HG02678 (cell line): ENCODE measurements around the gene HYCC1.
"Not testable (repeated sequence)": the region's sequence is repeated elsewhere in the genome, so short reads cannot be mapped to it uniquely, and the experiment has no call there.

Experiments used
- ATAC-seq: cut with Tn5 transposase; IDR thresholded peaks from one replicate; pipeline ENCODE4 v1.9.1; 2021; ENCODE audit warnings: mild to moderate bottlenecking, moderate library complexity; ENCODE audit not compliant: unreplicated experiment

The HYCC1 gene

DNA sequence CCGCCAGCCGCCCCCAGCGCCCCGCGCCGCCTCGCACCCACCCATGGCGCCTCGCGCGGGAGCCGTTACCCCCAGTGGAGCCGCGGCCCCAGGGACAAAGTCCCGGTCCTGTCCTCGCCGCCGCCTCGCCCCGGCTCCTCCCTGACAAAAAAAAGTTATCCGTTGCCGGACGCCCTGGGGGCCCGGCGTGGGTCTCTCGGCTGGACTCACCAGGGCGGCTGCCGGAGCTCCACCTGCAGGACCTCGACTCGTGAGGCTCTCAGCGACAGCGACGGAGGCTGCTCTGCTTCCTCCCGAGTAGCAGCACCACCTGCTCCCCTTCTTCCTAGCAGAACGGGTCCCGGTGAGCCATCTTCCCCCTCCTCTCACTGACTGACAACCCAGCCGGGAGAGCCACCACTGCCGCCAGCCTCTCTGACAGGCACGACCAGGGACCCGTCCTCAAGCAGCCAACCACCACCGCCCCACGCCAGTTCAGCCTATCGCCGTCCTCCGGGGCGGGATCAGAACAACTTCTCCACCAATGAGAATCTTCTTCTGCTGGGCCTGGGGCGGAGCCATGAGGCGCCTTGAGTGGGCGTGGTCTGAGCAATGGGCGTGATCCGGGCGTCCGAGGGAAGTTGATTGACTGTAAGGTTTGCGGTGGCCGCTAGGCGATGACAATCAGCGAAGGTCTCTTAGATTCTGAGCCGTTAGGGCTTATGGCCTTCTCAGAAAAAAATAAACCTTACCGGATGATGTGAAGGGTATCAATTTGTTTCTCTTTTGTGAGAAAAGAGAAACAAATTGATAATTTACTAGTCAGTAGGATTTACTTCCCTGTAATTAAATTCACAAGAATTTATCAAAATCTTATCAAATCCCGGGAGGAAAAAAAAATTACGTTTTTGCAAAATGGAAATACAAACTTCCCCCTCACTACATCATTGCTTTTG lies at the start of gene HYCC1:
Gene HYCC1, minus strand, starts transcription at position 416 of the 935 bp plus-strand sequence. CDS start 23,019 bp downstream, outside the sequence.
- ATAC-seq = peak; percentile 95

GRCh38 chr7:23062452-23062851 lies 48.5 kb upstream of the HYCC1 start:
- no peak for ATAC-seq

DNA sequence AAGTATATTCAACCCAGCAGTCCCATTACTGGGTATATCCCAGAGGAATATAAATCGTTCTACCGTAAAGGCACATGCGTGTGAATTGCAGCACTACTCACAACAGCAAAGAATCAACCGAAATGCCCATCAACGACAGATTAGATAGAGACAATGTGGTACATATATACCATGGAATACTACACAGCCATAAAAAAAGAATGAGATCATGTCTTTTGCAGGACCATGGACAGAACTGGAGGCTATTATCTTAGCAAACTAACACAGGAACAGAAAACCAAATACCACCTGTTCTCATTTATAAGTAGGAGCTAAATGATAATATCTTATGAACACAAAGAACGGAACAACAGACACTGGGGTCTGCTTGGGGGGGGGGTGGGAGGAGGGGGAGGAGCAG lies 47.4 kb upstream of the HYCC1 start:
- no peak for ATAC-seq

DNA sequence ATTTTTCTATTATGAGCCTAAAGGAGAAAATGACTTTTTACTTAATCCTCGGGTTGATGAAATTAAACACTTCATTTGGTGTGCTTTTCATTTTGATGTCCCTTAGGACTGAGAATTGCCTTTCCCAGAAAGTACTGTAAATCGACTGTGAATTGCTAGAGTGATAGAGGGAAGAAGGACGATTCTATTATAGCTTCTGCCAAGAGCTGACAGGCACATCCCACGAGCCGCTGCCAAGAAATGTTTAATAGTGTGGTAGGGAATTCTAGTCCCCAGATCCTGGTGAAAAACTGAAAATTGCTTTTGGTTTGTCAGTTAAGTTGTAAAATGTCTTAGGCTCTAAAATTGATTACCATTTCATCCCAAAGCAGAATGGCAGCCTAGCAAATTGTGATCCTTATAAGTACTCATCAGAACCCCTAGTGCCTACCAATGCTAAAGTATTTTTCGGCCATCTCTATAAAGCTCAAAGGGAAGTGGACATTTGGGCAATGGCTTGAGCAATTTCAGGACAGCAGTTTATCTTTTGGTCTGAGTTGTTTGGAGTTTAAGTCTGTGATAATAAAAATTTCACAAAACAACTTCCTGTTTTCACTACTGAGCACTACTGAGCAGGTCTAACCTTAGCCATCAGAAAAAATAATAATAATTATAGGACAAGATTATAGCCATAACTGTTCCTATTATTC lies 44.6 kb upstream of the HYCC1 start:
- ATAC-seq = no peak

GRCh38 chr7:23055582-23056178 lies 41.8 kb upstream of the HYCC1 start:
- ATAC-seq = peak; percentile 69

GRCh38 chr7:23051124-23051485 lies 37.2 kb upstream of the HYCC1 start:
- not testable (repeated sequence) for ATAC-seq

DNA sequence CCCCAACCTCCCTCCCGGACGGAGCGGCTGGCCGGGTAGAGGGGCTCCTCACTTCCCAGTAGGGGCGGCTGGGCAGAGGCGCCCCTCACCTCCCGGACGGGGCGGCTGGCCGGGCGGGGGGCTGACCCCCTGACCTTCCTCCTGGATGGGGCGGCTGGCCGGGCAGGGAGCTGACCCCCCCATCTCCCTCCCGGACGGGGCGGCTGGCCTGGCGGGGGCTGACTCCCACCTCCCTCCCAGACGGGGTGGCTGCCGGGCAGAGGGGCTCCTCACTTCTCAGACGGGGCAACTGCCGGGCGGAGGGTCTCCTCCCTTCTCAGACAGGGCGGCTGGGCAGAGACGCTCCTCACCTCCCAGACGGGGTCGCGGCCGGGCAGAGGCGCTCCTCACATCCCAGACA lies 32.4 kb upstream of the HYCC1 start:
- not testable (repeated sequence) for ATAC-seq

GRCh38 chr7:23045086-23045485 lies 31.2 kb upstream of the HYCC1 start:
- ATAC-seq = not testable (repeated sequence)

DNA sequence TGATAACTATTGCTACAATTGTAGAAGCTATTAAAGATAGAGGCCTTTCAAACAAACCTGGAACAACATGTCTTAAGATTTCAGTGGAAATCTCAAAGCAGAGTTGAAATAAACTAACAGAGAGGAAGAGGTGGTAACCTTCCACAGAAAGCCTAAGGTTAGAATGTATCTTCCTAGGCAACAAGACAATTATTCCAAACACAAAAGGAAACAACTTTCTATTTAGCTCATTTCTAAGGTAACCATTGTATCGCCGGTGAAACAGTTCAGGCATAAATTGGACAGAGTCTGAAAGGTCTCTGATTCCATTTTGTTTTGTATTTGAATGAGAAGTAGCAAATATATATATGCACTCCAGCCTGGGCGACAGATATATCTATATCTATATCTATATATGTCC lies 30.7 kb upstream of the HYCC1 start:
- ATAC-seq = no peak

DNA sequence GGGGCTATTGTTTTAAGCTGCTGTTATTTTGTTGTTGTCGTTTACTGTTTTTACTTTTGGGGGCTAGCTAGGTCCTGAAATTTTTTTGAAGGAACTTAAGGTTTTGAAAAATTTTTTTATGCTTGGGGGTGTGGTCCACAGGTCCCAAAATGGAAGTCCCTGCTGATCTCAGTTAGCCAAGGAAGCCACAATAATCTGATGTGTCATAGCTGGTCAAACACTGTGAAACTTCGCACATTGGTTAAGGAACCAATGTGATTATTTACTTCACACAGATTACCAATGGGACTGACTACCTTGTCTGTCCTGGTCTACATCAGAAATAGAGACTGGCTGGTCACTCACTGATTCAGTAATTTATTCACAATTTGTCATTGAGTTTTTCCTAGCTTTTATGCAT lies 29.5 kb upstream of the HYCC1 start:
- no peak for ATAC-seq

DNA sequence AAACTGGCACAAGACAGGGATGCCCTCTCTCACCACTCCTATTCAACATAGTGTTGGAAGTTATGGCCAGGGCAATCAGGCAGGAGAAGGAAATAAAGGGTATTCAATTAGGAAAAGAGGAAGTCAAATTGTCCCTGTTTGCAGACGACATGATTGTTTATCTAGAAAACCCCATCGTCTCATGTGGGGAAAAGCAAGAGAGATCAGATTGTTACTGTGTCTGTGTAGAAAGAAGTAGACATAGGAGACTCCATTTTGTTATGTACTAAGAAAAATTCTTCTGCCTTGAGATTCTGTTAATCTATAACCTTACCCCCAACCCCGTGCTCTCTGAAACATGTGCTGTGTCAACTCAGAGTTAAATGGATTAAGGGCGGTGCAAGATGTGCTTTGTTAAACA lies 25.7 kb upstream of the HYCC1 start:
- ATAC-seq = not testable (repeated sequence)

GRCh38 chr7:23035542-23036371 lies 21.8 kb upstream of the HYCC1 start:
- ATAC-seq = not testable (repeated sequence)

- ATAC-seq = no peak
Observed at GRCh38 chr7:23027261-23027660, 13.3 kb upstream of the HYCC1 start.

- ATAC-seq = no peak
Observed at GRCh38 chr7:23026164-23026563, 12.2 kb upstream of the HYCC1 start.

GRCh38 chr7:23024454-23024853 lies 10.5 kb upstream of the HYCC1 start:
- ATAC-seq = no peak

DNA sequence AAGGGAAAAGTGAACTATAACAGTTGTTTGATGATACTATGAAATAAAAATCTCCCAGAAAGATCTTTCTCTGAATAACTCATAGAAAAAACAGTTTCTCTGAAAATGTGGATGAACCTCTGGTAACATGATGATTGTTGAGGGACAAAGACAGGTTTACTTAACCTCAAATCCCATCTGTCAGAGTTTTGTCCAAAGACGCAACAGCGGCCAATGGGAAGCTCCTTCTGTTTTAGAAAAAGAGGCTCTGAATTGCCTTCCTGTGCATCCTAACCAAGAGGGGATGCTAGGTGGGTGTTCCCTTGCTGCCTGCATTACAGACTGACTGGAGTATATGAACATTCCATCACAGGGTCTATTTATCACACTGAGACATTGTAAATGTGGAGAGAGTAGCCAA lies 8.9 kb upstream of the HYCC1 start:
- no peak for ATAC-seq

DNA sequence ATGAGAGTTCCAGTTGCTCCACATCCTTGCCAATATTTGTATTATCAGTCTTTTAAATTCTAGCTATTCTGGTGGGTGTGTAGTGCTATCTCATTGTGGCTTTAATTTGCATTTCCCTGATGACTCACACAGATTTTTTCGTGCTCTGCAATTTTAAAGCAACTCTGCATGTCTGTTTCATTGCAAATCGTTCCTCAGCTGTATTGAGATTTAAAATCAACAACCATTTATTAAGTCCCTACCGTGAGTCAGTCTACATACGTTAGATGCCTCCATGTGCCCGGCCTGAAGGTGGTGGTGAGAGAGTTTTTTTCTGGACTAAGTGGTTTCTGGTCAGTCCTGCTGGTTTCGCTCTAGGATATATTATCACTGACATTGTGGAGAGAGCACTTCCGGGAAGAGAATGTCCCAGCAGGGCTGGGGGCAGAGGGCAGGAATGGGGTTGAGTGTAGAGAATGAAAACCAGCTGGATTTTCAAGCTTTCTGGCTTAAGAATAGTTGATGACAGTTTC lies 8.4 kb upstream of the HYCC1 start:
- ATAC-seq = no peak

- no peak for ATAC-seq
Observed at GRCh38 chr7:23021596-23021995, 7.7 kb upstream of the HYCC1 start.

DNA sequence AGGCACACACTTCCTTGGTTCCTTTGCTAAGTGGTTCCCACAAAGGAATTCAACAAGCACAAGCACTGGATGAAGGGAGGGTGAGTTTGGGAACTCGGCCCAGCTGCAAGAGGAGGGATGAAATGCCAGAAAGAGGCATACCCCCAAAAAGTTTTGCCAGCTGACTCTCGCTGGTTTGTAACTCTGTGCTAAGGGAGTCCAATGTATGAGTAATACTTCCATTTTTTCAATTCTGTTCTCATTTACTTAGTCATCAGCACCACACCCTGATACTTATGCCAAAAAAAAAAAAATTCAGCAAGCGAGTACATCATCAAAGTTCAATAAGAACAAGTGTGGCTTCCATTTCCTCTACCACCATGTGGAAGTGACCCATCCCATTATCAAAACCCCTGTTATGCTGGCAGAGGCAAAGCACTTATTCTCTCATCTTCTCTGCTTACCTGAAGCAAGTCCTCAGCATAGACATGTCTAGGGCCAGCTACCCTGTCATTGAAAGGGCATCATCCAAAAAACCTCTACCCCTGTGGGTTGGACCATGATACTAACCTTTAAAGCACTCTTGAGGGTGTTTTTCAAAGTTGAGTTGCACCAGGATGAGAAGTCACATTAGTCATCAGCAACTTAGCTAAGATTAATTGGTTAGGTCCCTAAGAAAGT lies 6.9 kb upstream of the HYCC1 start:
- ATAC-seq = no peak

DNA sequence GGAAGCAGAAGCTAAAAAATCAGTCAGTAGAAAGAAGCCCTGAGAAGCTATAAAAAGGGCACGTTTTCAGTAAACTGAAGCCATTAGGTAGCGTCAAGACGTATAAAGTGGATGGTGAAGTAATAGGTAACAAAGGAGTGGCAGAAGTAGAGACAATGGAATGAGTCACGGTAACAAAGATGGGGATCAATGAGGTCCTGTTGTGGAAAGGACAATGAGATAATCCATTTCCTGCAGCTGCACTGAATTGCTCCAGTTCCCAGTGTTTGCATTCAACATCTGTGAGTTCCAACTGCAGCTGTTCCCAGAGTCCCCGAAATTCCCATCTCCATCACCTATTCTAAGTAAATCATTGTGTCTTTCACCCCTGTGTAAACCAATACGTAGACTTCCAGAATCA lies 4.8 kb upstream of the HYCC1 start:
- no peak for ATAC-seq
